Measurements from ENCODE around the gene COQ8B.

- TF ChIP-seq POLR2A (IDR thresholded peaks at IDR 0.05), result no peak
- TF ChIP-seq, protein P1, sequence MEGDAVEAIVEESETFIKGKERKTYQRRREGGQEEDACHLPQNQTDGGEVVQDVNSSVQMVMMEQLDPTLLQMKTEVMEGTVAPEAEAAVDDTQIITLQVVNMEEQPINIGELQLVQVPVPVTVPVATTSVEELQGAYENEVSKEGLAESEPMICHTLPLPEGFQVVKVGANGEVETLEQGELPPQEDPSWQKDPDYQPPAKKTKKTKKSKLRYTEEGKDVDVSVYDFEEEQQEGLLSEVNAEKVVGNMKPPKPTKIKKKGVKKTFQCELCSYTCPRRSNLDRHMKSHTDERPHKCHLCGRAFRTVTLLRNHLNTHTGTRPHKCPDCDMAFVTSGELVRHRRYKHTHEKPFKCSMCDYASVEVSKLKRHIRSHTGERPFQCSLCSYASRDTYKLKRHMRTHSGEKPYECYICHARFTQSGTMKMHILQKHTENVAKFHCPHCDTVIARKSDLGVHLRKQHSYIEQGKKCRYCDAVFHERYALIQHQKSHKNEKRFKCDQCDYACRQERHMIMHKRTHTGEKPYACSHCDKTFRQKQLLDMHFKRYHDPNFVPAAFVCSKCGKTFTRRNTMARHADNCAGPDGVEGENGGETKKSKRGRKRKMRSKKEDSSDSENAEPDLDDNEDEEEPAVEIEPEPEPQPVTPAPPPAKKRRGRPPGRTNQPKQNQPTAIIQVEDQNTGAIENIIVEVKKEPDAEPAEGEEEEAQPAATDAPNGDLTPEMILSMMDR (IDR thresholded peaks at IDR 0.05), result no peak
These were observed 27.7 kb downstream of the COQ8B start for GRCh38 chr19:40688987-40689338.

Data from thyroid gland (tissue), 4 donors.